Measurements from ENCODE around the gene MYH10.

The MYH10 gene

DNA sequence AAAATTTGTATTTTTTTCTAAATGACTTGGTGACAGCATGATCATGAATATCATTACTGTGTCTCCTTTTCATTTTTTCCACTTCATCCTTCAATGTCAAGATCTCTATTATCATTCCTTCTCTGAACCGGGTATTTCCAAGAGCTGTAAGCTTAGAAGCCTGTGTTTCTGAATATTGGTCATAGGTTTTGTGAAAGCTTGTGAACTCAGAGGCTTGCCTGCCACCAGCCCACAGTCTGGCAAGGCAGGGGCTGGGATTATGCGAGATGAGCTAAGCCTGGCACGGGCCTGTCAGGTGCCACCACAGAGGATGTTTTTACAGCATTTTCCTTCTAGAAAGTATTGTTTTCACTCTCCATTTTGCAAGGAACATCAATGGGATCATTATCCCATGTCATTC, 92.8 kb downstream of the MYH10 start:
- Histone ChIP-seq H2BK5ac (ENCODE audit: low read length) (no peak overlapping the region), H2BK12ac (ENCODE audit: low read length) (no peak overlapping the region), H3K4me3 (ENCODE audit: low read length in 2 of 2) (no peak overlapping the region), H2BK15ac (ENCODE audit: low read length) (no peak overlapping the region), H3K79me1 (ENCODE audit: low read depth, low read length) (peaks cover 1% of the 10 kb centered on the region), H3K23ac (ENCODE audit: low read depth, low read length, poor library complexity) (no peak overlapping the region), H2BK120ac (ENCODE audit: low read depth, low read length) (no peak overlapping the region), H3K4me2 (ENCODE audit: insufficient read depth, low read length, poor library complexity, severe bottlenecking) (no peak overlapping the region), H4K8ac (ENCODE audit: low read depth, low read length) (no peak overlapping the region), H3K9me3 (replicated peaks in 1 of 2; ENCODE audit: control insufficient read depth in 2 of 2, insufficient read depth in 1 of 2, low read depth in 1 of 2, low read length in 2 of 2) (peaks cover 0 to 2% of the 10 kb centered on the region in 2 donors), H3K27me3 (ENCODE audit: control insufficient read depth in 3 of 3, insufficient read depth in 3 of 3, low read depth in 1 of 3, low read length in 3 of 3) (no peaks in the 10 kb centered on the region), H3K9ac (ENCODE audit: low read depth, low read length, poor library complexity) (no peak overlapping the region), H3K4ac (ENCODE audit: low read length) (no peak overlapping the region), H3K14ac (ENCODE audit: low read length) (no peak overlapping the region), H3K4me1 (ENCODE audit: control insufficient read depth in 2 of 2, insufficient read depth in 1 of 2, low read depth in 1 of 2, low read length in 2 of 2) (no peaks in the 10 kb centered on the region), H3K27ac (replicated peaks; ENCODE audit: low read length) (no peak overlapping the region), H3K36me3 (replicated peaks in 1 of 2; ENCODE audit: control insufficient read depth in 2 of 2, insufficient read depth in 2 of 2, low read length in 2 of 2) (peaks cover 53 to 98% of the 10 kb centered on the region in 2 donors), H2AK5ac (ENCODE audit: low read depth, low read length) (no peak overlapping the region), H3K18ac (ENCODE audit: low read length) (no peak overlapping the region), H2AFZ (ENCODE audit: low read length) (no peak overlapping the region), H4K91ac (ENCODE audit: low read depth, low read length, poor library complexity) (no peak overlapping the region)
- no CpG with 5 or more reads among the region's 3 CpGs for WGBS, 2 donors (ENCODE audit: extremely low coverage in 2 of 2, insufficient read length in 2 of 2, insufficient replicate concordance in 1 of 2)
- no peak for DNase-seq (ENCODE audit: low spot score)

DNA sequence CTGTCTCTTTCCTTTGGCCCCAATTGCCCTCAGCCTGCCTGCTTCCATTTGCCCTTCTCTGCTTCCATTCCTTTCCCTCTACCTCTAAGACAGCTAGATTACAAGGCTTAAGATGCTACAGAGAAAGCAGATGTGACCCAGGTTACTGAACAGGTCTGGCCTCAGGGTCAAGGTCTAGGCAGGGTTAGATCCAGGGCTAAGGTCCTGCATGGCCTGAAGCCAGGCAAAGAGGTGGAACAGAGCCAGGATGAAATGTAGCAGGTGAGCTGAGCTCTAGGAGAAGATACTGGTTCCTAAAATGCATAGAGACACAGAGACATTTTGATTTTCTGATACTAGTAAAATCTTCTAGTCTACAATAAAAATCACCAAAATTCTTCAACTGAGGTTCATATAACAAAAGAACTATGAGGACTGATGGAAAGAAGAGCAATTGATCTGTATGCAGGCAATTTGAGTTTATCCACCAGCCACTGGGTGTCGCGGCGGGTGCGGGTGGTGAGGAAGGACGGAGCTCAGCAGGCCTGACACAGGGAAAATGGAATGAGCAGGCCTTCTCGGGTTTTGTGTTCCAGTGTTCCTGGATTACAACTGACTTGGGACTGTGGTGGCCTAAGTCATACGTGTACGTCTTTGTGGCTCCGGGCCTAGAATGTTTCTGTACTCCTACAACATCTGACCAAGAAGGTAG, 95.9 kb downstream of the MYH10 start:
- Histone ChIP-seq H3K14ac (ENCODE audit: low read length) (no peak overlapping the region), H2BK5ac (ENCODE audit: low read length) (no peak overlapping the region), H3K27ac (replicated peaks; ENCODE audit: low read length) (no peak overlapping the region), H2BK12ac (ENCODE audit: low read length) (no peak overlapping the region), H3K9me3 (replicated peaks in 1 of 2; ENCODE audit: control insufficient read depth in 2 of 2, insufficient read depth in 1 of 2, low read depth in 1 of 2, low read length in 2 of 2) (peaks cover 0 to 2% of the 10 kb centered on the region in 2 donors), H4K91ac (ENCODE audit: low read depth, low read length, poor library complexity) (no peak overlapping the region), H3K79me1 (ENCODE audit: low read depth, low read length) (peaks cover 1% of the 10 kb centered on the region), H3K36me3 (replicated peaks in 1 of 2; ENCODE audit: control insufficient read depth in 2 of 2, insufficient read depth in 2 of 2, low read length in 2 of 2) (peaks cover 48 to 98% of the 10 kb centered on the region in 2 donors), H2BK15ac (ENCODE audit: low read length) (no peak overlapping the region), H3K9ac (ENCODE audit: low read depth, low read length, poor library complexity) (no peak overlapping the region), H2BK120ac (ENCODE audit: low read depth, low read length) (no peak overlapping the region), H3K4me2 (ENCODE audit: insufficient read depth, low read length, poor library complexity, severe bottlenecking) (no peak overlapping the region), H2AFZ (ENCODE audit: low read length) (no peak overlapping the region), H3K18ac (ENCODE audit: low read length) (no peak overlapping the region), H2AK5ac (ENCODE audit: low read depth, low read length) (no peak overlapping the region), H3K4me1 (ENCODE audit: control insufficient read depth in 2 of 2, insufficient read depth in 1 of 2, low read depth in 1 of 2, low read length in 2 of 2) (no peaks in the 10 kb centered on the region), H3K4me3 (ENCODE audit: low read length in 2 of 2) (no peak overlapping the region), H3K27me3 (ENCODE audit: control insufficient read depth in 3 of 3, insufficient read depth in 3 of 3, low read depth in 1 of 3, low read length in 3 of 3) (no peaks in the 10 kb centered on the region), H3K23ac (ENCODE audit: low read depth, low read length, poor library complexity) (no peak overlapping the region), H4K8ac (ENCODE audit: low read depth, low read length) (no peak overlapping the region), H3K4ac (ENCODE audit: low read length) (no peak overlapping the region)
- DNase-seq (ENCODE audit: low spot score): no peak
- no CpG with 5 or more reads among the region's 9 CpGs for WGBS, 2 donors (ENCODE audit: extremely low coverage in 2 of 2, insufficient read length in 2 of 2, insufficient replicate concordance in 1 of 2)

DNA sequence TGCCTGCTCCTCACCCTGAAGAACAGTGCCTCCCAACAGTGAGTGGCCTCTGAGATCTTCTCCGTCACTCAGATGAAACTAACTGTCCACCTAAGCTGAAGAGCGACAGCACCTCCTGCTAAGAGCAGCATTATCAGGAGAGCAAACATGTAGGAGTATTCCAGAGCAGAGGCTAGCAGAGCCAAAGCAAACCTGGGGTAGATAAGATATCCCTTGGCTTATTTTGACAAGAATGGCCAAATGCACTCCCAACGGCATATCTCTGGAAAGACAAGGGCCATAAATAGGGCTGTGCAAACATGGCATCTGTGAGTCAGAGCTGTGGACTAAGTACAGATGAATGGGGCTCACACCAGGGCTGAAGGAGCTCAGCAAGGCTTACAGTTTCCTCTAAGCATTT, 98.5 kb downstream of the MYH10 start:
- no CpG with 5 or more reads among the region's 3 CpGs for WGBS, 2 donors (ENCODE audit: extremely low coverage in 2 of 2, insufficient read length in 2 of 2, insufficient replicate concordance in 1 of 2)
- Histone ChIP-seq H3K23ac (ENCODE audit: low read depth, low read length, poor library complexity) (no peak overlapping the region), H3K18ac (ENCODE audit: low read length) (no peak overlapping the region), H2AK5ac (ENCODE audit: low read depth, low read length) (no peak overlapping the region), H2BK5ac (ENCODE audit: low read length) (no peak overlapping the region), H2BK120ac (ENCODE audit: low read depth, low read length) (no peak overlapping the region), H3K27ac (replicated peaks; ENCODE audit: low read length) (no peak overlapping the region), H2BK12ac (ENCODE audit: low read length) (no peak overlapping the region), H3K27me3 (ENCODE audit: control insufficient read depth in 3 of 3, insufficient read depth in 3 of 3, low read depth in 1 of 3, low read length in 3 of 3) (no peaks in the 10 kb centered on the region), H3K4me2 (ENCODE audit: insufficient read depth, low read length, poor library complexity, severe bottlenecking) (no peak overlapping the region), H3K9ac (ENCODE audit: low read depth, low read length, poor library complexity) (no peak overlapping the region), H4K91ac (ENCODE audit: low read depth, low read length, poor library complexity) (no peak overlapping the region), H2BK15ac (ENCODE audit: low read length) (no peak overlapping the region), H2AFZ (ENCODE audit: low read length) (no peak overlapping the region), H3K36me3 (replicated peaks in 1 of 2; ENCODE audit: control insufficient read depth in 2 of 2, insufficient read depth in 2 of 2, low read length in 2 of 2) (peaks cover 49 to 98% of the 10 kb centered on the region in 2 donors), H3K4me3 (ENCODE audit: low read length in 2 of 2) (no peak overlapping the region), H3K14ac (ENCODE audit: low read length) (no peak overlapping the region), H3K4me1 (ENCODE audit: control insufficient read depth in 2 of 2, insufficient read depth in 1 of 2, low read depth in 1 of 2, low read length in 2 of 2) (no peaks in the 10 kb centered on the region), H3K79me1 (ENCODE audit: low read depth, low read length) (no peaks in the 10 kb centered on the region), H4K8ac (ENCODE audit: low read depth, low read length) (no peak overlapping the region), H3K9me3 (replicated peaks in 1 of 2; ENCODE audit: control insufficient read depth in 2 of 2, insufficient read depth in 1 of 2, low read depth in 1 of 2, low read length in 2 of 2) (peaks cover 0 to 2% of the 10 kb centered on the region in 2 donors), H3K4ac (ENCODE audit: low read length) (no peak overlapping the region)
- DNase-seq (ENCODE audit: low spot score): no peak

DNA sequence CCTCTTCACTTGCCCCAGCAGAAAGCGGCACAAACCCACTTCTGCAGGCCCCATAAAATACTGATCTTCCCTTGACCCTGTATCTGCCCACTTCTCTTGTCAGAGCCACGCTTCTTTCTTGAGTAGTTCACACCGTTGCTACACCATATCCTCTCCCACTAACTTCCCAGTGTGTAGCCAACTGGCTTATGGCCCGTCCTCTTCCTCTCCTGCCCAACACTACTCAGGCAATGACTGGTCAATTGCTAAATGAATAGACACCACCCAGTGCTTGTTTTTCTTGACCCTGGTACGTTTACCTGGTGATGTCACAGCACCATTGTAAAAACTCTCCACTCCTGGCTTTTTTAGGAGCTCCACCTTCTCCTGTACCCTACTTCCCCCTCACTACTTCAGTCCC, 107.9 kb downstream of the MYH10 start:
- Histone ChIP-seq H3K27me3 (ENCODE audit: control insufficient read depth in 3 of 3, insufficient read depth in 3 of 3, low read depth in 1 of 3, low read length in 3 of 3) (no peaks in the 10 kb centered on the region), H3K9ac (ENCODE audit: low read depth, low read length, poor library complexity) (no peak overlapping the region), H3K18ac (ENCODE audit: low read length) (no peak overlapping the region), H2AK5ac (ENCODE audit: low read depth, low read length) (no peak overlapping the region), H3K27ac (replicated peaks; ENCODE audit: low read length) (no peak overlapping the region), H2BK15ac (ENCODE audit: low read length) (no peak overlapping the region), H2BK120ac (ENCODE audit: low read depth, low read length) (no peak overlapping the region), H3K23ac (ENCODE audit: low read depth, low read length, poor library complexity) (no peak overlapping the region), H3K4me2 (ENCODE audit: insufficient read depth, low read length, poor library complexity, severe bottlenecking) (no peak overlapping the region), H2BK12ac (ENCODE audit: low read length) (no peak overlapping the region), H3K4me3 (ENCODE audit: low read length in 2 of 2) (no peak overlapping the region), H3K36me3 (replicated peaks in 1 of 2; ENCODE audit: control insufficient read depth in 2 of 2, insufficient read depth in 2 of 2, low read length in 2 of 2) (peaks cover 44 to 100% of the 10 kb centered on the region in 2 donors), H4K91ac (ENCODE audit: low read depth, low read length, poor library complexity) (no peak overlapping the region), H3K4ac (ENCODE audit: low read length) (no peak overlapping the region), H2BK5ac (ENCODE audit: low read length) (no peak overlapping the region), H3K9me3 (replicated peaks in 1 of 2; ENCODE audit: control insufficient read depth in 2 of 2, insufficient read depth in 1 of 2, low read depth in 1 of 2, low read length in 2 of 2) (no peaks in the 10 kb centered on the region), H3K14ac (ENCODE audit: low read length) (no peak overlapping the region), H4K8ac (ENCODE audit: low read depth, low read length) (no peak overlapping the region), H2AFZ (ENCODE audit: low read length) (no peak overlapping the region), H3K4me1 (ENCODE audit: control insufficient read depth in 2 of 2, insufficient read depth in 1 of 2, low read depth in 1 of 2, low read length in 2 of 2) (no peaks in the 10 kb centered on the region), H3K79me1 (ENCODE audit: low read depth, low read length) (peaks cover 2% of the 10 kb centered on the region)
- no peak for DNase-seq (ENCODE audit: low spot score)
- WGBS, 2 donors (ENCODE audit: extremely low coverage in 2 of 2, insufficient read length in 2 of 2, insufficient replicate concordance in 1 of 2): no CpG with 5 or more reads among the region's 5 CpGs
